ENCODE data around the gene ERBB4.
A peak's percentile ranks its signal among the peaks of the same experiment; 100 is the strongest.

Gene ERBB4

GRCh38 chr2:211881449-211881848, 657.2 kb downstream of the ERBB4 start:
- no peak for FAIRE-seq
- DNase-seq (ENCODE audit: extremely low spot score, insufficient read length, low read depth), result no peak

DNA sequence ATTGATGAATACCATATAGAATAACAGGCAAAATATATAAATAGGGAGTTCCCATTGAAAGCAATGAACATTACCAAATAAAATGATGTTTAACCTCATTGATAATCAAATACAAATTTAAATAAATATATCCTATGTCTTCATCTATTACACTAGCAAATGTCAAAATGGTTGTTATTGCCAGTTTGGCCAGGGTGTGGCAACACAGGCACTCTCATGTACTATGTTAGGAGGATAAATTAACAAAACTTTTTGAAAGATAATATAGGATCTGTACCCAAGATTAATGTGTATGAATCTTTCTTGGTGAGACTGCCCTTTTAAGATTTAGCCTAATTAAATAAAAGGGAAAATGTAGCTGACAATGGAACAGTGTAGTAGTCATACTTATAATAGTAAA, 659.3 kb downstream of the ERBB4 start:
- DNase-seq (ENCODE audit: extremely low spot score, insufficient read length, low read depth) (no peak), FAIRE-seq (no peak)

DNA sequence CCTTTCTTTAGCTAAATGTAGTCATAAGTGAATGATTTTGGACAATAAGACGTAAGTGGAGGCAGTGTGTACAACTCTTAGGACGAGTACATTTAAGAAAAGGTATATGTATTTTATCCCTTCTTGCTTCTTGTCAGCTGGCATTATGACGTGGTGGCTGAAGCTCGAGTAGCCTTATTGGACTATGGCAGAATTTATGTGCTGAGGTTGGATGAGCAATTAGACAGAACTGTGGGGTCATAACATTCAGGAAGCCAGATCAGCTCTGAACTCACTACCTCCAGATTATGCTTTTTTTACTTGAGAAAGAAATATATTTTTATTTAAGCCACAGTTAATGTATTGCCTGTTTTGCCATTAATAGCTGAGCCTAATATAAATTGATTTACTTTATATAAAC, 661.5 kb downstream of the ERBB4 start:
- FAIRE-seq (no peak), DNase-seq (ENCODE audit: extremely low spot score, insufficient read length, low read depth) (no peak)

DNA sequence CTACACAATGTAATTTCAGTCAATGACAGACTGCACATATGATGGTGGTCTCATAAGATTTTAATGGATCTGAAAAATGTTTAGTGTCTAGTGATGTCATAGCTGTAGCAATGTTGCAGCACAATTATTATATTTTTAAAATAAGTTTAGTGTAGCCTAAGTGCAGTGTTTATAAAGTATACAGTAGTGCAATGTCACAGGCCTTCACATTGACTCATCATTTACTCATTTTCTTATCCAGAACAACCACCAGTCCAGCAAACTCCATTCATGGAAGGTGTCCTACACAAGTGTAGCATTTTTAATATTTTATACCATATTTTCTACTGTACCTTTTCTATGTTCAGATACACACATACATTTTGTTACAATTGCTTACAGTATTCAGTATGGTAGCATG, 663.1 kb downstream of the ERBB4 start:
- no peak for FAIRE-seq

DNA sequence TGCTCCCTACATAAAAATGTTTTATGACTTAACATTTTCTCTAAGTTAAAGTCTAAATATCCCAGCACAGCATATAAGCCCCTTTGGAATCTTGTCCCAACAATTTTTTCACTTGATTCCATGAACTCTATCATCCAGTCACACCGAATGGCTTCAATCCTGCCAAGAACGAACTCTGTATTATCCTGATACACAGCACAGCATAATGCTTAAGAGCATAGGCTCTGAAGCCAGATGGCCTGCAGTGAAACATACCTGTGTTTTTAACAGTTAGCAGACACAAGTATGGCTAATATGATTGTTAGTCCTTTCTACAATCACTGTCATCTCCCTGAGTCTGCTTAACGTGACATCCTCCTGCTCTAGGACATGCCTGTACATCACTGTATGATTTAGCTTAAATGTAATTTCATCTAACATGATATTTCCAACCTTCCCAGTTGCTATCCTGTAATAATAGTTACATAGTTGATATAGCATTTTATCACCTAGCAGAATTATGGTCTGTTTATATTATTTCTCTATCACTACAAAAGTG, 669.5 kb downstream of the ERBB4 start:
- FAIRE-seq (no peak), DNase-seq (ENCODE audit: extremely low spot score, insufficient read length, low read depth) (no peak)

More for the DNA sequence above, 663.1 kb downstream of the ERBB4 start:
- DNase-seq (ENCODE audit: extremely low spot score, insufficient read length, low read depth), result no peak

- FAIRE-seq (peak; percentile 45), DNase-seq (ENCODE audit: extremely low spot score, insufficient read length, low read depth) (no peak)
Measured at GRCh38 chr2:211867845-211868451, 670.7 kb downstream of the ERBB4 start.

DNA sequence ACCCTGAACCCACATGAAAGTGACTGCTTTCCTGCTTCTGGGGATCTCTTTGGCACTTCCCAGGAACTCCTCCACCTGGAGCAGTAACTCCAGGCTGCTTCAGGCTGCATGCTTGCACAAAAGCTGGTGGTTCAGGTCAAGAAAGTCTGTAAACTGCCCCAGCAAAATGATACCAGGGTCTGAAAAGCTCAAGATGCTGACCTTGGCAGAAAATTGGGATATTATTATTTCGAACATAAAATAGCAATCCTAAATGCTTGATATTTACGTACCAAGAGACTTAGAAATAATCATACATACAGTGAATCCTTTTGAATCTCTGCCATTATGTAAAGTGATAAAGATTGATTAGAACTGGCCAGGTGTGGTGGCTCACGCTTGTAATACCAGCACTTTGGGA, 674.3 kb downstream of the ERBB4 start:
- DNase-seq (ENCODE audit: extremely low spot score, insufficient read length, low read depth), result no peak
- no peak for FAIRE-seq

GRCh38 chr2:211860224-211860623, 678.4 kb downstream of the ERBB4 start:
- FAIRE-seq (no peak), DNase-seq (ENCODE audit: extremely low spot score, insufficient read length, low read depth) (no peak)

DNA sequence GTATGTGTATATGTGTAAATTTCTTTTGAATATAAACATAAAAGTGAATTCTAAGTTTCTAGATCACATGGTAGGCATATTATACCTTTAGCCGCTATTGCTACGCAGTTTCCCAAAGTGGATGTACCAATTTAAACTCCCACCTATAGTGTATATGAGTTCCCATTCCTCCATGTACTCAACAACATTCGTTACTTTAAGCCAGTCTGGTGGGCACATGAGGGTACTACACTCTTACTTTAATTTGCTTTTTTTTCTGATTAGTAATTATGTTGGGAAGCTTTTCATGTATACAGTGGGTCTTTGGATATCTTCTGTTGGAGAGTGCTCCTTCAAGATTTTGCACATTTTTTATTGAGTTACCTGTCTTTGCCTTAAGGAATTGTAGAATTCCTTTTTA, 683.8 kb downstream of the ERBB4 start:
- no peak for FAIRE-seq
- DNase-seq (ENCODE audit: extremely low spot score, insufficient read length, low read depth), result no peak

DNA sequence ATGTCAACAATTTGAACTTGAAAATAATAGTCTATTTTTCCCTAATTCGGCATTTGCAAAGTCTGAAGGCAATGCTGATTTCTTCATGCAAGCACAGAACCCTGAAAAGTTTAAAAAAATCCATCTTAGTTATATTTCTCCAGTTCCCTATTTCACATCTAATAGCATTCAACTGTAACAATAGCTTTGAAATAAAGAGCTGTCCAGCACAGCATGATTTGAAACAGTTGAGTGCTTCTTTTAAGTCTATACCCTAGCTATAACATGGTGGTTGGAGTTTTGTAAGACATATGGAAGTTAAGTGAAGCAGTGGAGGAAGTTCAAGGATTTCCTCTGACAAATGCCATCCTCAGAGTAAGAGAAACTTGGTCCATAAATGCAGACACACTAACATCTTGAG, 691.9 kb downstream of the ERBB4 start:
- no peak for FAIRE-seq
- DNase-seq (ENCODE audit: extremely low spot score, insufficient read length, low read depth), result no peak

- DNase-seq (ENCODE audit: extremely low spot score, insufficient read length, low read depth), result no peak
- no peak for FAIRE-seq
Measured at GRCh38 chr2:211846036-211846400, 692.6 kb downstream of the ERBB4 start.

DNA sequence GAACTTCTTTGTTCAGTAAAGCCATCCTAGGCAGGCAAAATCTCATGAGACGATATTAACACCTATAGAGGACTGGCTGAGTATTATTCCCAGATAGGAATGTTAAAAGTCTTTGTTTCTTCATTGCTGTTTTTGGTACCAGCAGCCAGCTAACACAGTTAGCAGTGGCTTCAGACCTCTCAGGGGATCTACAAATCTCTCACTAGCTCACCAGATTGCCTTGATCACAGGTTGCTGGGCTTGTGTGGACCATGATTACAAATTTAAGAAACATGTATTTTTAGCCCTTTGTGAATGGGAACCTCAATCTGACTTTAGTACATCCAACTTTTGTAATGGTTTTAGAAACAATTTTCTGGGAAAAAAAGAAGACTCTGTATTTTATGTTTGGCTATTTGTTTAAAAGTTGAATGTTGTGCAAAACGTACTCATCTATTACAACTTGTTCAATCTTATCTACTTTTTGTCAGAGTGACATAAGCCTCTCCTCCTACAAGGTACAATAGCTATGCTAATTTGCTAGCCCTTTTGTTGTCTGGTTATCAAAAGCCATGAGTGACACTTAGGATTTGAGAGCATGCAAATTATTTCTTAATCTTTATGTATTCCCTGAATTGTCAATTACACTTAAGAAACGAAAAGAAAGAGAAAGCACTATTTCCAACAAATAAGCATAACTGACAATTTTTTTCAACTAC, 693.1 kb downstream of the ERBB4 start:
- FAIRE-seq (no peak), DNase-seq (ENCODE audit: extremely low spot score, insufficient read length, low read depth) (no peak)

- DNase-seq (ENCODE audit: extremely low spot score, insufficient read length, low read depth), result no peak
- FAIRE-seq, result no peak
Measured at GRCh38 chr2:211837706-211838105, 700.9 kb downstream of the ERBB4 start.

- FAIRE-seq (no peak), DNase-seq (ENCODE audit: extremely low spot score, insufficient read length, low read depth) (no peak)
Measured at GRCh38 chr2:211837206-211837605, 701.4 kb downstream of the ERBB4 start.

GRCh38 chr2:211836409-211836808, 702.2 kb downstream of the ERBB4 start:
- no peak for FAIRE-seq

DNA sequence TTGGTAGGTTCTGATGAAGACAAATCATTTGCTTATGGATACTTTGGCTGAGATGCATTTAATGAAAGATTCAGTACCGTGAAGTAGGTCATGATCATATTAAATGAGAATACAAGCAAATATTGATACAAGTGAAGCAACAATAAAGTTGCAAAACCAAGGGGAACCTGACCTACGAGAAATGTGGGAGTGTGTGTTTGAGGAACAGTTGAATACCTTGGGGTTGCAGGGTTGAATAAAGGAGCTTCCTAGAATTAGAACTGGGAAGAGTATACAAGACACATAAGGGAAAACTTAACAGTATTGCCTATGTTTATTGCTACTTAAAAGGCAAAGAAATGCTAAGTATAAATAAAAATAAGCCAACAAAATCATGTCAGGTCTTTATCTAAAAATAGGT, 702.9 kb downstream of the ERBB4 start:
- DNase-seq (ENCODE audit: extremely low spot score, insufficient read length, low read depth) (no peak), FAIRE-seq (no peak)

More at GRCh38 chr2:211836409-211836808, 702.2 kb downstream of the ERBB4 start:
- no peak for DNase-seq (ENCODE audit: extremely low spot score, insufficient read length, low read depth)

- FAIRE-seq (no peak), DNase-seq (ENCODE audit: extremely low spot score, insufficient read length, low read depth) (no peak)
Measured at GRCh38 chr2:211833582-211834279, 704.9 kb downstream of the ERBB4 start.

GRCh38 chr2:211829725-211830124, 708.9 kb downstream of the ERBB4 start:
- no peak for FAIRE-seq
- DNase-seq (ENCODE audit: extremely low spot score, insufficient read length, low read depth), result no peak

- FAIRE-seq, result no peak
- no peak for DNase-seq (ENCODE audit: extremely low spot score, insufficient read length, low read depth)
Measured at GRCh38 chr2:211823886-211824479, 714.6 kb downstream of the ERBB4 start.

GRCh38 chr2:211822686-211823335, 715.8 kb downstream of the ERBB4 start:
- no peak for DNase-seq (ENCODE audit: extremely low spot score, insufficient read length, low read depth)
- FAIRE-seq, result no peak
